GM19025 (cell line): ENCODE results near the gene FAM3B.
"Not testable (repeated sequence)": the region's sequence is repeated elsewhere in the genome, so short reads cannot be mapped to it uniquely, and the experiment has no call there.

Source experiments
- ATAC-seq: cut with Tn5 transposase; IDR thresholded peaks from one replicate; pipeline ENCODE4 v1.9.1; 2021; ENCODE audit warnings: mild to moderate bottlenecking, low read depth, moderate library complexity; ENCODE audit not compliant: unreplicated experiment

Gene FAM3B, protein sequence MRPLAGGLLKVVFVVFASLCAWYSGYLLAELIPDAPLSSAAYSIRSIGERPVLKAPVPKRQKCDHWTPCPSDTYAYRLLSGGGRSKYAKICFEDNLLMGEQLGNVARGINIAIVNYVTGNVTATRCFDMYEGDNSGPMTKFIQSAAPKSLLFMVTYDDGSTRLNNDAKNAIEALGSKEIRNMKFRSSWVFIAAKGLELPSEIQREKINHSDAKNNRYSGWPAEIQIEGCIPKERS

DNA sequence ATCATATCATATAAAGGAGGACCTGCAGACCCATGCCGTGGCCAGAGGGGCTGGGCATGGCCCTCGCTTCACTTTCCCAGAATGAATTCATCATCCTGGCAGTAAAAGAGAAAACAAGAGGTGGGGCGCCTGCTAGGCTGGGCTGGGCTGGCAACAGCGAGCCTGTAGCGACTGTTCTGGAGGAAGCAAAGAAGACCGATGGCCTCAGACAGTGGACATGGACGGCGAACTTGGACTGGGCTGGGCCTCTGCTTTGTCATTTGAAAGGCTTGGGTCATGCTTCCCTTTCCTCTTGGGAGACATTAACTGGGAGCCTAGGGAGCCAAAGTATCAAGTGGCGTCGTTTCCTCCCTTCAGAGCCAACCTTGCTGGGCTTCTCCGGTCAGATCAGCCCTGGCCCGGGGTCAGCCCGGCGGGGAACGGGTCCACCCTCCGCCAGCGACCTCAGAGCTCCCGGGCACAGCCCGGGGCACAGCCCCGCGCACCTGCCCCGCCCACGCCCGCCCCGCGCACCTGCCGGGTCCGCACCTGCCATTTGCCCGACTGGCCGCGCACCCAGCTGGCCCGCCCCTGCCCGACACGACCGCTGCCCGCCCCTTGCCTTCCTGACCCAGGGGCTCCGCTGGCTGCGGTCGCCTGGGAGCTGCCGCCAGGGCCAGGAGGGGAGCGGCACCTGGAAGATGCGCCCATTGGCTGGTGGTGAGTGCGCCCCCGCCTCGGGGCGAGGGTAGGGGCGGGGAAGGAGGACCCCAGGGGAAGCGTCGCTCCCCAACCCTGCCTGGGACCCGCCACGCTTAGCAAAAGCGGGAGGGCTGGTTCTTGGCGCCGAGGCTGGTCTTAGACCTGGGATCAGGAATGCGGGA lies at the start of gene FAM3B:
FAM3B (plus strand) TSS at position 602 of the 863 bp plus-strand sequence; CDS start at position 681, 79 bp downstream.
- ATAC-seq = no peak

DNA sequence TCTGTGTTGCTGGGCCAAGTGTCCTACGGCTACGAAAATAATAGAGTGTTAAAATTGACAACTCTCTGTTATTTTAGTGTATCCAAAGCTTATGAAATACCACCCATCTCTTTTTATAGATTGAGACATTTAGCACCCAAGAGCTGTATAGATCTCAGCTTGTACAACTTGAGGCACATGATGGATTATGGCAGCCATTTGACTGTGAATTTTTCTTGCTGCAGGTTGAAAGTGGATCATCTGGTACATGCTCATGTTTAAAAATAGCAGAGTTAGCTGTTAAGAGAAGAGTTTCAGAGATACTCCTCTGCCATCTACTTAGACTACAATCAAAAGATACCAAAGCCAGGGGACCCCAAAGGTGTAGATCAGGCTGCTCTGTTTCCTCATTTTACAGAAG lies 49.3 kb upstream of the FAM3B start:
- no peak for ATAC-seq

DNA sequence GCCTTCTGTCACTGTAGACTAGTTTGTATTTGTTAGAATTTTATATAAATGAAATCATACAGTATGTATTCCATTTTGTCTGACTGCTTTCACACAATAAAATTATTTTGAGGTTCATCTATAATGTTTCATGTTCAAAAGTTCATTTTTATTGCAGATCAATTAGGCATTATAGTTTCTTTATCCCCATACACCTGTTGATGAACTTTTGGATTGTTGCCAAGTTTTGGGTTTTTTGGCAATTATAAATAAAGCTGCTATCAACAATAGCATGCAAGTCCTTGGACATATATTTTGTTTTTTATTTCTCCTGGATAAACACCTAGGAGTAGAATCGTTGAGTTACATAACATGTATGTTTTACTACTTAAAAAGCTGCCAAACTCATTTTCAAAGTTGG lies 47.1 kb upstream of the FAM3B start:
- no peak for ATAC-seq

DNA sequence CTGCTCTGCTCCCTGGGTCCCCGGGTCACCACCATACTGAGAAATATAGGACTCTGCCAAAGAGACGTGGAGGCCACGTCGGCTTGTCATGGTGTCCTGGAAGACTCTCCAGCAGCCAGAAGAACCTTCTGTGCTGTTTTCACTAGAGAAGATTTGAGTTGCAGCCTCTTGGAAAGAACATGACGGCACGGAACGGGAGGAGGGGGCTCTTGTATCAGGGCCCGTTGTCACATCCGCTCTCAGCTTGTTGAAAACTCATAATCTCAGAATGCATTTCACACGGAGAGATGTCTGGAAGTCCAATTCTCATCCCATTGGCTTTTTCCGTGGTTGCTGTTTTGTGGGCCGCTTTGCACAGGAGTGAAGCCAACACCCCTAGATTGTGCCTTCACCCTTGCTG lies 39.4 kb upstream of the FAM3B start:
- ATAC-seq = no peak

DNA sequence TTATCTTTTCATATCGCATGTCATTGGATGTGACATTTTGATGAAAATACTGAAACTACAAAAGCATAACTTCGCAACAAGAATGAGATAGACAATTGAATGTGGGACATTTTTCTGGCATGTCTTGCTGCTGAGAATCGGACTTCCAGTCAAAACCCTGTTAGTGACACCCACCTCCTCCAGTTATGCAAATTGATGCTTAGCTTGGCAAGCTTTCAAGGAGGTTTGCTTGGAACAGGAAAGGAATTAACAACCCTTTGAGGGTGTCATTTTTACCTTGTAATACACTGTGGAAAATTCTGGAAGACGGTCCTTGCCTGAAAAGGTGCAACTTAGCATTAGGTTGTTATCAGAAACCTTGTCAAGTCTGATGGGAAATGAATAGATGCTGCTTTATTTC lies 38.8 kb upstream of the FAM3B start:
- ATAC-seq = no peak

DNA sequence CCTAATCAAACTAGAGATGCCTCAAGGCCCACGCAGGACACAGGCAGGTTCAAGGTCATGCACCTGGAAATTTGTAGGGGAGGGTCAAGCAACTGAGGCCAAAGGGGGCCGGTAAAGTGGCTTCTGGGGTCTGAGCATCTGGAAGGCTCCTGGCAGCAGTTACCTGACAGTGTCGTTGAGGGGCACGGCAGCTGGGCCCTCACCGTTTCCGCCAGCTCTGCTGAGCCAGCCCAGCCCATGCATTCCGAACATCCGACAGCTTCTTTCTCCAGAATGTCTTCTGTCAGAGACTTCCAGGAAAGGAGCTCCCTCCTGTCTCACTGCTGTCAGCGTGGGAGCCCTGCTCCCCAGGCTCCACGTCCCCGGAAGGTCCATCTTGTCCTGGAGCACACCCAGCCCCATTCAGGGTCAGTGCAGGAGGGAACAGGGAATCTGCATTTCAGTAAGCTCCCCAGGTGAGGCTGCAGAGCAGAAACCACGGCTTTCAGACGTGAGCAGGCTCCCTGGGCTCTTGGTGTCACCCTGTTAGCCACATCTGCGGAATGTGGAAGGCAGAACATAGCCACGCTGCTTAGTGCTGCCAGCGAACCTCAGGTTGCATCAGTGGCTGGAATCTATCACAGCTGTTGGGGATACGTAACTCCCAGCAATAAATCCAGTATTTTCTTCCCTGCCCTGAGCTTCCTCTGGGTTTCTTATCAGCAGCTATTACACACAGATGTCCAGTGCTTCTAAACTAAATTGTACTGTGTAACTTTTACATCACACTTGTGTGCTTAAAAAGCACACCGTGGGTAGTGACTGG lies 36.3 kb upstream of the FAM3B start:
- no peak for ATAC-seq

DNA sequence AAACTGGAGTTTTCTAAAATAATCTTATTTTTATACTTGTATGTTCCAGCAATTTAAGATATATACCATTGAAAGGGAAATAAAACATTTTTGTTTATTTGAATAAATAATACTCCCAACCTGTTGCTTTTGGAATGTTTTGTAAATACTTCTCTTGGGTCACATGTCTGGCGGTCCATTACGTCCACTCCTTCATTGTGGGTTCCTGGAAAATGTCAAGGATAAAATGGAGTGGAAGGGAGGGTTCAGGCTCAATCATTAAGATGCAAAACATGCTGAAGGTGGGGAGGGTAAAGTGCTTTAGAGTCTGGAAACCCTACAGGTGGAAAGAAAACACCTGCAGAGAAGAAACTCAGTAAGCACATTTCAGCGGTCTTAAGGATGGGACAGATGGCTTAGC lies 34.2 kb upstream of the FAM3B start:
- no peak for ATAC-seq

DNA sequence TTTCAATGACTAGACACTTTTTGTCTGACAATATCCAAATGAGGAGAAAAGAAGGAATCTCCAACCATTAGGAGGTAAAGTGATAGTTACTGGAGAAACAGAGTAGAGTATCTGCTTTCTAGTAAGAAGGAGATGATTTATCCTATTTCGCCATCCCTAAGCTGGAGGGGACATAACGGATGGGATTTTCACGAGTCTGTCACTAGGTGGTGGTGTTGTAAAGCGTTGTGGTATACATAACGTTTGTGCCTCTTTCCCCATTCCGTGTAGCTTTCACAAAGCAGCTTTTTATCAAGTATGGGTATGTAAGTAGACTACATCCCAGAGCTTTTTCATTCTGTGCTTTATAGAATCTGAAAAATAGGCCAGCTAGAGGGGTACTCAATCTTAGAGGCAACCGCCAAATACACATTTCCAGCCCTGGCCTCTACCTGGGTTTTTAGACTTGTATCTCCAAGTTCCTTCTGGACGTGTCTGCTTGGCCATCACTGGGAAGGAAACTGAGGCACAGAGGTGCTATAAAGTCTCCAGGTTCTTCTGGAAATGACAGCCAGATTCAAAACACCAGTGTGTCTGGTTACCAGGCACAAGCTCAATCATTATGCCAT lies 33.3 kb upstream of the FAM3B start:
- ATAC-seq = no peak

DNA sequence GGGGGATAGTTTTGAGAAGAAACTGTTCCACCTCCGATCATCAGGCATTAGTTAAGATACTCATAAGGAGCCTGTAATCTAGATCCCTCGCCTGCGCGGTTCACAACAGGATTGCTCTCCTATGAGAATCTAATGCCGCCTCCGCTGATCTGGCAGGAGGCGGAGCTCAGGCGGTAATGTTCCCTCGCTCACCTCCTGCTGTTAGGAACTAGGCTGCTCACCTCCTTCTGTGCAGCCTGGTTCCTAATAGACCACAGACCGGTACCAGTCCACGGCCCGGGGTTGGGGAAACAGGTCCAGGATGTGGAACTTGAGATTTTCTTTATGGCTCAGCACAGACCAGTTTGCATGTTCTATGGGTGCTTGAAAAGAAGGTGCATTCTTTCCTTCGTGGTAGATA lies 27.2 kb upstream of the FAM3B start:
- ATAC-seq = no peak

DNA sequence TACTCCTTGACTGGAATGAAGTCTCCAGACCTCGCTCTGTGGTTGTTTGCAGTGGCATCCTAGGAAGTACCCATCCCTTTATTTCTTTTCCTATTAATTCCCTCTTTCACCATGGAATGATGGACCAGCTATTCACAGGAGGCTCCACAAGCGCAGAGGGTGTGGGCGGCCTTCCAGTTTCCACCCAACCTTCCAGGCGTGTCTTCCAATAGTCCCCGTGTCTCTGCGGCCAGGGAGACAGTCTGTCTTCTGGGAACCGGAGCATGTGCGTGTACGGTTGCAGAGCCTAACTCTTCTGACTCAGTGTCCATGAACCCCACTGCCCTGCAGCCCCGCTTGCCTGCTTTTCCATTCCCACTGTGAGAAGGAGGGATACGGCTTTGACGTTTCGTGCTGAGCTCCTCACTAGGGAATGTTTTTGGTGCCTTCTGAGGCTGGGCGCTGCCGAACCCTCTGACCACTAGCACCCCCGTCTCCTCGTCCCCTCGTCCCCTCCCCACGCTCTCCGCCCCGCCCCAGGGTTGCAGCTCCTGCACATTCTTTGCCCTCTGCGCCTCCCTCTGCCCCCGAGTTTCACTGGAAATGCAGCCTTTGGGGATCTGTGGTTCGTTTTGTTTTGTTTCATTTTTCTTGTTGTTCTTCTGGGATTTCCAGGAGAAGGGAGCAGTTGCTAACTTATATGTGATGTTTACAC lies 26.3 kb upstream of the FAM3B start:
- no peak for ATAC-seq

DNA sequence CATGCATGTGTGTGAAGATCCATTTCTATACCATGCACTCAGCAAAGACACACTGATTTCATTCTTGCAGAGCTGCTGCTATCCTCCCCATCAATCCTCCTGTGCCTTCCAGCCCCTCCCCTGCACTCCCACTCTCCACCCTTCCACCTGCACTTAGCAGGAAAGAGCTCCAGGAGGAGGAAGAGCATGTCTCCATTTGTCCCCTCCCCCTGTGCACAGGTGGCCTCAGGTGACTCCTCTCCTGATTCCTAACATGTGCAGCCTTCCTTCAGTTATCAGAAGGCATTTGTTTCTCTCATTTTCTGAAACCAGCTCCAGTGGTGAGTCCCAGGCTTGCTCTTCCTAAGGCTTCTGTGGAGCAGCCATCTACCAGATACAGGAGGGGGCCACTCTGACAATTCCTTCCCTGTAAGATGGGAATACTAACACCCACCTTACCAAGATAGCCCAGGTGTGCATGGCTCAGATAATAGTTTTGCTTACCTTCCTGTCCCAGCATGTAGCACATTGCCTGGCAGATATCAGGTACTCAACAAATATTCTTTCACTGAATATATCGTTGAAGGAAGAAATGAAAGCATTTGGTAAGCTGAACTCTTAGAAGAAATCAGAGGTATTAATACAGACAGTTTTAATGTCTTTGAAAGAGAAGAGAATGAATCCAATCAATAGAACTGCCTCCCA lies 21.9 kb upstream of the FAM3B start:
- no peak for ATAC-seq

DNA sequence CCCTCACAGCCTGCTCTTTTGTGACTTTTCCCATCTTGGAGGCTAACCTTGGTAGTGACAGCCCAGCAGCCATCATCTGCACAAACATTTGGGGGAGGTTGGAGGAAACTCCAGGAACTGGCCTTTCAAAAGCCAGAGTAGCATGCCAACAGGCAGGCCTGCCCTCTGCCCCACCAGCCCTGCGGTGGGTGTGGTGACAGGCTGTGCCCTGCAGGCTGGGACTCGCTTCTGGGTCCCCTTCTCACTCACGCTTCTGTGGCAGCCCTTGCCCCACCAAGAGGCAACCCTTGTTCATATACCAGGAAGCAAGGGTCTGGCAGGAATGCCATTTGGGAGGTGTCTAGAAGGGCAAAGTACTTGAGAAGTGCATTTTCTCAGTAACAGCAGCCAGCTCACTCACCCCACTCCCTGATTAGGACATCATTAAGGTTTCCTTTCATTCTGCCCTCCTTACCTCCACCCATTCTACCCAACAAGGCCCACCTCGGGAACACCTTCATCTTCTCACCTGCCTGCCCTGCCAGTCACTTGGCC lies 20.8 kb upstream of the FAM3B start:
- ATAC-seq = no peak

DNA sequence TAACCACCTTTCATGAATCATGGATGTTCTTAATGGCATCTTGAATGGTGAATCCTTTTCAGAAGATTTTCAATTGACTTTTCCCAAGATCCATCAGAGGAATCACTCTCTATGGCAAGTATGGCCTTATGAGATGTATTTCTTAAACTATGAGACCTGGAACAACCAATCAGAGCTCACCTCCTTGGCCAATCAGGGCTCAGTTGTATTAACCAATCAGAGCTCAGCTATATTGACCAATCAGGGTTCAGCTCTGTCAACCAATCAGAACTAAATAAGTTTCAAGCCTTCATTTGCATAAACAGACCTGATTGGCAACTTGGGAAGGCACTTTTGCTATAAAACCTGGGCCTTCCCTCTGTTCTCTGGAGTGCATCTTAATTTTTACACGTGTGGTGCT lies 13.6 kb upstream of the FAM3B start:
- no peak for ATAC-seq

DNA sequence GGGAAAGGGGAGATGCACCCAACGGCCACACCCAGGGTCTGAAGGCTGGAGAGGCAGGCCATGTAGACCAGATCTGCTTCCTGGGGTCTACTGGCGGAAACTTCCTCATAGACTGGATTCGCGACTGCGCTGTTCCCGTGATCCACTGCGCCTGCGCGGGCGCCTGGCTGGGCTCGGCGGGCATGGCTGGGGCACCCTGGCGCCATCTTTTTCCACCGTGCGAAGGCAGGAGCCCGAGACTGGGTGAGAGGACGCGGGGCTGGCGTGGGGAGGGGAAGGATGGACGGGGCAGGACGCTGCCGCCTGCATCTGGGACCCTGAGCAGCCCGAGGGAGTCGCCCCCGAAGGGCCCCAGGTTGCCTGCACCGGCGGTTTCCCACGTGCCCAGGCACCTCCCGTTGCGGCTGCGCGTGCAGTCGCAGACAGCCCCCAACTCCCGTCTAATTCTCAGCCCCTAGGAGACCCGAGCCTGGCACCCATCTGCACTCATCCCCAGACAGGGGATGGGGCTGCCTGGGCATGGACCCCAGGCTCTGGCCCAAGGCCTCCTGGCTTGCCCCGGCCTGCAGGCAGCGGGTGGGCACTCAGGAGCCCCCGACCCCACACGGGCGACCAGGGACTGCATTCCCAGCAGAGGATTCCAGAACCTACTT lies 12.4 kb upstream of the FAM3B start:
- ATAC-seq = no peak

DNA sequence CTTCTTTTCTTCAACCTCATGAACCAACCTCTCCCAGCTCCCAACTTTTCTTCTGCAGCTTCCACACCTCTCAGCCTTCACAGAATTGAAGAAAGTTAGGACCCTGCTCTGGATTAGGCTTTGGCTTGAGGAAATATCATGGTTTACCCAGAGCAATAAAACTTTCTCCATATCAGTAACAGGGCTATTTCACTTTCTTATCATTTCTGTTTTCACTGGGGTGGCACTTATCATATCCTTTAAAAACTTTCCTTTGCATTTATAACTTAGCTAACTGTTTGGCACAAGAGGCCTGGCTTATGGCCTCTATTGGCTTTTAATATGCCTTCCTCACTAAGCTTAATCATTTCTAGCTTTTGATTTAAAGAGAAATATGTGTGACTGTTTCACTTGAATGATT lies 9.4 kb upstream of the FAM3B start:
- ATAC-seq = no peak

DNA sequence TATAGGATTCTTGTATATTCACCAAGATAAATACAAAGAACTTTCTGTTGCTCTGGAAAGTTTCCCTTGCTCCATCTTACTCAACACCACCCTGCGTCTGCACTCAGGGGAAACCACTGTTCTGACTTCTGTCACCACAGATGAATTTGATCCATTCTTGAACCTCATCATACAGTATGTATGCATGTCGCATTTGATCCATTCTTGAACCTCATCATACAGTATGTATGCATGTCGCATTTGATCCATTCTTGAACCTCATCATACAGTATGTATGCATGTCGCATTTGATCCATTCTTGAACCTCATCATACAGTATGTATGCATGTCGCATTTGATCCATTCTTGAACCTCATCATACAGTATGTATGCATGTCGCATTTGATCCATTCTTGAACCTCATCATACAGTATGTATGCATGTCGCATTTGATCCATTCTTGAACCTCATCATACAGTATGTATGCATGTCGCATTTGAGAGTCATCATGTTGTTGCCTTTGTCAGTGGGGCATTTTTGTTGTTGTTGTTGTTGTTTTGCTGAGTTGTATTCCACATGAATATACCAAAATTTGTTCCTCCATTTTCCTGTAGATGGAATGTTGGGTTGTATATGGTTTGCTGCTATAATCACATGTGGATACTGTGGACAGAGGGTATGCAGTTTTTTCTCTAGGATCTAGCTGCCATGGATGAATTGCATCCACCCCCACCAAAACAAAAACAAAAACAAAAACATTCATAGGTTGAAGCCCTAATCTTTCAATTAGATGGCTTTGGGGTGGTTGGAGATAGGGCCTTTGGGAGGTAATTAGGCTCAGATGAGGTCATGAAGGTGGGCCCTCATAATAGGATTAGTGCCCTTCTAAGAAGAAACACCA lies 3.1 kb upstream of the FAM3B start:
- ATAC-seq = not testable (repeated sequence)

DNA sequence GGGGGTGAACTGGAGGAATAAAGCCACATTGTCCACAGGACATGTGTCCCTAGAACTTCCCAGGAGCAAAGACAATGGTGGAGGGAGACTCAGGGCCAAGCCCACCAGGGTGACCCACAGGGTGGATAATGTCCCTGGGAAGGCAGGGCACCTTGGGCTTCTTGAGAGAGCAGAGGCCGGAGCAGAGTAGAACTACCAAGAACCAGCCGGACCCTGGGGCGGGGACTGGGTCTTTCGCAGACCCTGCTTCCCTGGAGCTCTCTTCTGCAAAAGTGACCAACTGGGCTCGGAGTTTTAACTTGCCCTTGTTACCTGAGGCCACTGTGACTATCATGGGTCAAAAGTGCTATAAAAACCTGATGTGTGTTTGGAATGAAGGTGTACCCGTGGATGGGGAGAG lies 875 bp upstream of the FAM3B start:
- no peak for ATAC-seq

DNA sequence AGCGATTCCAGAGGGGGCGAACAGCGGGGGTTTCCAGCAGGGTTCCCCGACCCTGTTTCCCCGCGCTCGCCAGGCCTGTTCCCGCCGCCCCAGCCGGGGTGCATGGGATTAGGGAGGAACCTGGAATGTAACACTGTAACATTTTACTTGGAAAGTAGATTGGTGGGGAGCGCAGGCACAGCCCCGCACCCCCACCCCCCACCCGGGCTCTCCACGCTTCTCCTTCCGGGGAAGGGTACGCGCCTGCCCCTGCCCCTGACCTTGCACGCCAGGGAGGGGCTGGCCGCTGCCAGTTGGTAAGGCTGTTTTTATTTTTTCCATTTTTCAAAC lies 427 bp downstream of the FAM3B start:
- no peak for ATAC-seq
